ENCODE data around the gene BORCS5. TPM values are rescaled to one million over a fixed set of nuclear protein-coding genes. Genes with fewer than 3 reads are reported as not detected.

Gene BORCS5
- total RNA-seq, 1 experiment from 2014 or later: 13.9 TPM

GRCh38 chr12:12396694-12397093 is 39.8 kb downstream of the BORCS5 start:
- H2BK12ac ChIP-seq (ENCODE audit: insufficient read length, low read depth, low read length): no peak overlapping the region
- H3K18ac ChIP-seq (ENCODE audit: insufficient read length, low read depth, low read length): no peak overlapping the region
- H3K79me1 ChIP-seq (ENCODE audit: insufficient read depth, low read depth, low read length, poor library complexity, severe bottlenecking): no peaks in the 10 kb centered on the region
- Mint-ChIP-seq H3K4me1 (peaks cover 41 to 43% of the 10 kb centered on the region in 2 experiments), H3K27ac (no peak overlapping the region), H3K27me3 (ENCODE audit: low read depth) (no peaks in the 10 kb centered on the region), H3K9me3 (peaks cover 2 to 3% of the 10 kb centered on the region in 2 experiments; a peak in 1 of 5 replicates), H3K4me3 (no peak overlapping the region), H3K36me3 (ENCODE audit: insufficient read depth in 1 of 3, low read depth in 3 of 3) (peaks cover 2 to 14% (median 2%) of the 10 kb centered on the region in 3 experiments; a peak in 4 of 7 replicates)
- no peak overlapping the region for H2AFZ ChIP-seq (ENCODE audit: low read length)
- H2BK20ac ChIP-seq (ENCODE audit: low read depth, low read length, poor library complexity, severe bottlenecking): no peak overlapping the region
- no peaks in the 10 kb centered on the region for H3K23me2 ChIP-seq (ENCODE audit: insufficient read length, low read depth, low read length, poor library complexity, severe bottlenecking)
- WGBS (ENCODE audit: extremely low coverage, insufficient read length, low lambda C conversion rate): no CpG with 5 or more reads among the region's 4 CpGs
- no peaks in the 10 kb centered on the region for H3K27me3 ChIP-seq (ENCODE audit: insufficient read depth, low read length)
- H3K4me1 ChIP-seq (ENCODE audit: insufficient read depth, low read length): peaks cover 8% of the 10 kb centered on the region; the same call in 1 of the 2 replicates
- no peaks in the 10 kb centered on the region for H3K79me2 ChIP-seq (ENCODE audit: insufficient read depth, low read length)
- no peak overlapping the region for H3T11ph ChIP-seq (ENCODE audit: low read length)
- no peaks in the 10 kb centered on the region for H3K9me3 ChIP-seq (ENCODE audit: control insufficient read depth, low read depth, low read length)
- no peak overlapping the region for H3K27ac ChIP-seq (ENCODE audit: insufficient read length, low read depth, low read length)
- no peak overlapping the region for H3K4ac ChIP-seq (ENCODE audit: low read depth, low read length)
- no peaks in the 10 kb centered on the region for H4K20me1 ChIP-seq (ENCODE audit: control insufficient read depth, insufficient read depth, insufficient read length)
- H4K8ac ChIP-seq (replicated peaks; ENCODE audit: insufficient read length, low read depth, low read length): no peak overlapping the region
- TF ChIP-seq CTCF (conservative IDR thresholded peaks at IDR 0.05): no peak
- DNase-seq: no peak
- H4K5ac ChIP-seq (ENCODE audit: insufficient read length, low read depth, low read length): no peak overlapping the region
- no peak overlapping the region for H3K56ac ChIP-seq (ENCODE audit: insufficient read length, low read depth, low read length)
- no peak overlapping the region for H2BK15ac ChIP-seq (ENCODE audit: low read depth, low read length)
- no peak overlapping the region for H2BK120ac ChIP-seq (ENCODE audit: low read depth, low read length, poor library complexity, severe bottlenecking)
- H2BK5ac ChIP-seq (ENCODE audit: insufficient read length, low read length): no peak overlapping the region
- H3K4me2 ChIP-seq (ENCODE audit: insufficient read depth, insufficient read length, low read length): no peak overlapping the region
- no peak overlapping the region for H2AK5ac ChIP-seq (ENCODE audit: insufficient read length, low read length)
- H3K14ac ChIP-seq (ENCODE audit: insufficient read depth, low read length): no peak overlapping the region
- H3K23ac ChIP-seq (ENCODE audit: insufficient read length, low read depth, low read length): no peak overlapping the region
- no peak overlapping the region for H4K91ac ChIP-seq (ENCODE audit: insufficient read length, low read depth, low read length)
- H3K9ac ChIP-seq (ENCODE audit: extremely low read depth, insufficient read length, low read length): no peak overlapping the region

Measured in H9 (cell line).